ENCODE measurements around the gene ARFGEF3. TPM values are rescaled to one million over a fixed set of nuclear protein-coding genes. Genes with fewer than 3 reads are reported as not detected.
"Not testable (repeated sequence)": the region's sequence is repeated elsewhere in the genome, so short reads cannot be mapped to it uniquely, and the experiment has no call there.

ARFGEF3 gene
- total RNA-seq, 3 donors from 2014 or later (not counting 1 experiment from before 2014, with no cell fraction given), result 0.05 to 0.09 TPM; not detected in 1

- intact Hi-C loops (cut with micrococcal nuclease), result no loop called here
- Mint-ChIP-seq H3K36me3 (no peaks in the 10 kb centered on the region), H3K9me3 (no peaks in the 10 kb centered on the region), H3K27me3 (ENCODE audit: low read depth in 2 of 2) (peaks cover 13 to 22% of the 10 kb centered on the region in 2 donors), H3K27ac (no peak overlapping the region), H3K4me1 (no peaks in the 10 kb centered on the region), H3K4me3 (no peak overlapping the region)
- 100% methylated on average over 1 of the region's 1 CpG for WGBS (ENCODE audit: insufficient coverage)
- H3K36me3 ChIP-seq (ENCODE audit: control insufficient read depth, insufficient read depth, low read length), result no peaks in the 10 kb centered on the region
- no peak overlapping the region for H3K4me3 ChIP-seq (ENCODE audit: low read length)
- no peak for ATAC-seq
- no peak for DNase-seq
- H3K9me3 ChIP-seq (ENCODE audit: control insufficient read depth, insufficient read depth, low read length), result no peaks in the 10 kb centered on the region
- no peak overlapping the region for H3K27ac ChIP-seq (ENCODE audit: low read length)
- TF ChIP-seq CTCF (IDR thresholded peaks at IDR 0.05), result no peak
- no peaks in the 10 kb centered on the region for H3K4me1 ChIP-seq (ENCODE audit: control insufficient read depth, insufficient read depth, low read length)
- no peaks in the 10 kb centered on the region for H3K27me3 ChIP-seq (ENCODE audit: control insufficient read depth, insufficient read depth, low read length)
Observed at GRCh38 chr6:138357928-138358327, 196.2 kb downstream of the ARFGEF3 start.

DNA sequence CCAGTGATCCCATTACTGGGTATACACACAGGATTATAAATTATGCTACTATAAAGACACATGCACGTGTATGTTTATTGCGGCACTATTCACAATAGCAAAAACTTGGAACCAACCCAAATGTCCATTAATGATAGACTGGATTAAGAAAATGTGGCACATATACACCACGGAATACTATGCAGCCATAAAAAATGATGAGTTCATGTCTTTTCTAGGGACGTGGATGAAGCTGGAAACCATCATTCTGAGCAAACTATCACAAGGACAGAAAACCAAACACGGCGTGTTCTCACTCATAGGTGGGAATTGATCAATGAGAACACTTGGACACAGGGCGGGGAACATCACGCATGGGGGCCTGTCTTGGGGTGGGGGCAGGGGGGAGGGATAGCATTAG lies 206.9 kb downstream of the ARFGEF3 start:
- H3K36me3 Mint-ChIP-seq; H3K4me1 ChIP-seq (ENCODE audit: control insufficient read depth, insufficient read depth, low read length); H3K27me3 ChIP-seq (ENCODE audit: control insufficient read depth, insufficient read depth, low read length); H3K27ac Mint-ChIP-seq; H3K36me3 ChIP-seq (ENCODE audit: control insufficient read depth, insufficient read depth, low read length); ATAC-seq; H3K4me3 Mint-ChIP-seq; intact Hi-C loops (cut with micrococcal nuclease); H3K9me3 Mint-ChIP-seq; H3K27ac ChIP-seq (ENCODE audit: low read length); DNase-seq; H3K9me3 ChIP-seq (ENCODE audit: control insufficient read depth, insufficient read depth, low read length); H3K4me3 ChIP-seq (ENCODE audit: low read length); H3K4me1 Mint-ChIP-seq: not testable (repeated sequence)
- peaks cover 20 to 32% of the 10 kb centered on the region in 2 donors for H3K27me3 Mint-ChIP-seq (ENCODE audit: low read depth in 2 of 2)
- WGBS (ENCODE audit: insufficient coverage), result 96% methylated on average over 8 of the region's 8 CpGs

GRCh38 chr6:138370631-138371451 lies 209.1 kb downstream of the ARFGEF3 start:
- no peaks in the 10 kb centered on the region for H3K36me3 Mint-ChIP-seq
- no peak overlapping the region for H3K4me3 Mint-ChIP-seq
- no peak for ATAC-seq
- Histone ChIP-seq H3K36me3 (ENCODE audit: control insufficient read depth, insufficient read depth, low read length) (no peaks in the 10 kb centered on the region), H3K9me3 (ENCODE audit: control insufficient read depth, insufficient read depth, low read length) (no peaks in the 10 kb centered on the region), H3K4me1 (ENCODE audit: control insufficient read depth, insufficient read depth, low read length) (no peaks in the 10 kb centered on the region), H3K27ac (ENCODE audit: low read length) (no peak overlapping the region), H3K27me3 (ENCODE audit: control insufficient read depth, insufficient read depth, low read length) (no peaks in the 10 kb centered on the region), H3K4me3 (ENCODE audit: low read length) (no peak overlapping the region)
- no peaks in the 10 kb centered on the region for H3K4me1 Mint-ChIP-seq
- DNase-seq, result no peak
- WGBS (ENCODE audit: insufficient coverage), result 86% methylated on average over 8 of the region's 9 CpGs
- peaks cover 13 to 16% of the 10 kb centered on the region in 2 donors for H3K27me3 Mint-ChIP-seq (ENCODE audit: low read depth in 2 of 2)
- TF ChIP-seq CTCF (IDR thresholded peaks at IDR 0.05), result no peak
- H3K9me3 Mint-ChIP-seq, result no peaks in the 10 kb centered on the region
- H3K27ac Mint-ChIP-seq, result no peak overlapping the region
- intact Hi-C loops (cut with micrococcal nuclease), result no loop called here

- DNase-seq (no peak), ATAC-seq (no peak)
- H3K4me3 Mint-ChIP-seq, result no peak overlapping the region
- Histone ChIP-seq H3K36me3 (ENCODE audit: control insufficient read depth, insufficient read depth, low read length) (no peaks in the 10 kb centered on the region), H3K27me3 (ENCODE audit: control insufficient read depth, insufficient read depth, low read length) (no peaks in the 10 kb centered on the region), H3K27ac (ENCODE audit: low read length) (no peak overlapping the region), H3K4me1 (ENCODE audit: control insufficient read depth, insufficient read depth, low read length) (no peaks in the 10 kb centered on the region), H3K9me3 (ENCODE audit: control insufficient read depth, insufficient read depth, low read length) (no peaks in the 10 kb centered on the region), H3K4me3 (ENCODE audit: low read length) (no peak overlapping the region)
- H3K36me3 Mint-ChIP-seq, result no peaks in the 10 kb centered on the region
- peaks cover 13% of the 10 kb centered on the region in 2 donors for H3K27me3 Mint-ChIP-seq (ENCODE audit: low read depth in 2 of 2)
- intact Hi-C loops (cut with micrococcal nuclease), result no loop called here
- TF ChIP-seq CTCF (IDR thresholded peaks at IDR 0.05), result no peak
- no peak overlapping the region for H3K27ac Mint-ChIP-seq
- no peaks in the 10 kb centered on the region for H3K4me1 Mint-ChIP-seq
- no peaks in the 10 kb centered on the region for H3K9me3 Mint-ChIP-seq
- 81% methylated on average over 2 of the region's 3 CpGs for WGBS (ENCODE audit: insufficient coverage)
Observed at GRCh38 chr6:138371452-138371711, 209.6 kb downstream of the ARFGEF3 start.

Data from natural killer cell (primary cell).